IPS-20b (cell line): Measurements from ENCODE around the gene RBM4B.

Experiments
- H3K27ac ChIP-seq: one replicate; pipeline ENCODE4 v1.5.1; 2013; ENCODE audit warnings: low read length
- H3K27me3 ChIP-seq: 2 replicates; pipeline ENCODE4 v1.6.1; 2013; ENCODE audit warnings: mild to moderate bottlenecking, low read length, inconsistent platforms; ENCODE audit not compliant: insufficient read depth
- H3K36me3 ChIP-seq: 2 replicates; pipeline ENCODE4 v1.6.1; 2013; ENCODE audit warnings: low read depth, mild to moderate bottlenecking, inconsistent platforms, low read length, moderate library complexity; ENCODE audit not compliant: insufficient read depth
- H3K4me1 ChIP-seq: 2 replicates; pipeline ENCODE4 v1.6.1; 2013; ENCODE audit warnings: mild to moderate bottlenecking, control low read depth, inconsistent platforms, low read length, moderate library complexity; ENCODE audit not compliant: insufficient read depth
- H3K4me3 ChIP-seq: 2 replicates; pipeline ENCODE4 v1.5.1; 2013; ENCODE audit warnings: mild to moderate bottlenecking, low read length, inconsistent platforms
- H3K9ac ChIP-seq: 2 replicates; pipeline ENCODE4 v1.6.1; 2013; ENCODE audit warnings: low read depth, mild to moderate bottlenecking, inconsistent platforms, low read length, moderate library complexity
- H3K9me3 ChIP-seq: 2 replicates; pipeline ENCODE4 v1.6.1; 2013; ENCODE audit warnings: mild to moderate bottlenecking, low read depth, low read length, inconsistent platforms; ENCODE audit not compliant: insufficient read depth

Gene RBM4B

GRCh38 chr11:66680966-66681645, 3.4 kb upstream of the RBM4B start:
- Histone ChIP-seq H3K9me3 (no peaks in the 10 kb centered on the region), H3K27ac (no peak overlapping the region), H3K4me1 (peaks cover 6% of the 10 kb centered on the region; the same call in 1 of the 2 replicates), H3K9ac (no peak overlapping the region), H3K4me3 (no peak overlapping the region), H3K27me3 (no peaks in the 10 kb centered on the region), H3K36me3 (peaks cover 26% of the 10 kb centered on the region)

DNA sequence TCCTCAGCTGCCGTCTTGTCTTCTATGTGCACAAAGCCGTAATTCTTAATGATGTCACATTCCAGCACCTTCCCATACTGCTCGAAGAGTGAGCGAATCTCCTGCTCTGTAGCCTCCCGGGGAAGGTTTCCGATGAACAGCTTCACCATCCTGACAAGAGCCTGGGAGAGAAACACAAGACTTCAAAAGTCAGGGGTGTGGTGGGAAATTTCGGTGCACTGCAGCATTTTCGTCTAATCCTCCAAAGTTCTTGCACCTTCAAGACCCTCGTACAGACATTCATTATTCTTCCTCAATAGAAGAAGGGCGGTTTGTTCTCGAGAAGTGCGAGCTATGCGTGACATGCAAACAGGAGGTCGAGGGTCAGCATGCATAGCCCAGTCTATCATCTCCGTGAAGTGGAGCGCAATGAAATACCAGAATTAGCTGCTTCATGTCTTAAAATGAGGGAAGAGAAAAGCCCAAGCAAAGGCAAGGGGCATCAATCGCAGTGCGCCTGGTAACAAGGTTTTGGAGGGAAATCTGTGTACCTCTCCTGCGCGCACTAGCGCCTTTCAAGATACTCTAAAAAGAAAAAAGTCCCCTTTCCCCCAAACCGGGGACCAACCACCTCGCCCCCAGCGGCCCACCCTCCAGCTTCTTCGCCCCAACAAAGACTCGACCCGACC, 622 bp downstream of the RBM4B start:
- H3K27ac ChIP-seq = peak overlapping the region; percentile 86
- no peaks in the 10 kb centered on the region for H3K27me3 ChIP-seq
- H3K4me3 ChIP-seq = peak overlapping the region; percentile 80
- H3K4me1 ChIP-seq = peaks cover 10% of the 10 kb centered on the region; the same call in 1 of the 2 replicates
- H3K36me3 ChIP-seq = peaks cover 29% of the 10 kb centered on the region
- no peaks in the 10 kb centered on the region for H3K9me3 ChIP-seq
- H3K9ac ChIP-seq = peak overlapping the region; percentile 81

- peaks cover 10% of the 10 kb centered on the region; the same call in 1 of the 2 replicates for H3K4me1 ChIP-seq
- no peak overlapping the region for H3K27ac ChIP-seq
- H3K27me3 ChIP-seq = no peaks in the 10 kb centered on the region
- peak overlapping the region; percentile 81; the same call in 1 of the 2 replicates for H3K9ac ChIP-seq
- peaks cover 30% of the 10 kb centered on the region for H3K36me3 ChIP-seq
- no peaks in the 10 kb centered on the region for H3K9me3 ChIP-seq
- H3K4me3 ChIP-seq = peak overlapping the region; percentile 80
These were observed 1.3 kb downstream of the RBM4B start for GRCh38 chr11:66676282-66676919.

DNA sequence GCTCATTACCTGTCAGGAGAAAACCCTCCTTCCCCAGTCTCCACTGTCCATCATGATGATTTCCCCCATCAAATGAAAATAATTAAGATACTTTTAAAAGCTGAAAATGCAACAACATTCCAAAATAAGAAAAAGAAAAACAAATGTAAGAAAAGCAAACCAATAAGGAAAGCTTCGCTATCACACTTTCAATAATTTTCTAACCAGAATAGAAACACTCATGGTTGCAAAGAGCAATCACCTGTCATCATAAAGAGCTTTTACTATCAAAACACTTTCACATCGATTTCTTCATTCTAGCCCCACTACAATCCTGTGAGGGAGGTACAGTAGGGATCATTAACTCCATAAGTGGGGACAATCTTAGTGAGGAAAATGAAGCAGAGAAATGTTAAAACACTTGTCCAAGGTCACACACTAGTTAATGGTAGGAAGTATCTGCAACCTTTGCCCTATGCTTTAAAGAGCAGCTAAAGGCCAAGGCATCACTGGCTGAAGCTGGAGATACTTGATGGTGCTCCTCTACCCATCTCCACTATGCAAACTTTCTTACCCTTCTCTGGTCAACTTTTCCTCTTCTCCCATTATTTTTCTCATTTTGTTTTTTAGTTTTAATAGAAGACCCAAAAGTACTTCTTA, 2.6 kb downstream of the RBM4B start:
- H3K36me3 ChIP-seq = peaks cover 38% of the 10 kb centered on the region
- H3K27me3 ChIP-seq = no peaks in the 10 kb centered on the region
- H3K9ac ChIP-seq = no peak overlapping the region
- no peak overlapping the region for H3K27ac ChIP-seq
- H3K4me3 ChIP-seq = peak overlapping the region; percentile 80
- H3K4me1 ChIP-seq = peaks cover 10% of the 10 kb centered on the region; the same call in 1 of the 2 replicates
- H3K9me3 ChIP-seq = no peaks in the 10 kb centered on the region

- Histone ChIP-seq H3K4me1 (peaks cover 2% of the 10 kb centered on the region; the same call in 1 of the 2 replicates), H3K4me3 (no peak overlapping the region), H3K27ac (no peak overlapping the region), H3K27me3 (no peaks in the 10 kb centered on the region), H3K9ac (no peak overlapping the region), H3K36me3 (peaks cover 63% of the 10 kb centered on the region), H3K9me3 (no peaks in the 10 kb centered on the region)
These were observed 6.9 kb downstream of the RBM4B start for GRCh38 chr11:66670816-66671215.

DNA sequence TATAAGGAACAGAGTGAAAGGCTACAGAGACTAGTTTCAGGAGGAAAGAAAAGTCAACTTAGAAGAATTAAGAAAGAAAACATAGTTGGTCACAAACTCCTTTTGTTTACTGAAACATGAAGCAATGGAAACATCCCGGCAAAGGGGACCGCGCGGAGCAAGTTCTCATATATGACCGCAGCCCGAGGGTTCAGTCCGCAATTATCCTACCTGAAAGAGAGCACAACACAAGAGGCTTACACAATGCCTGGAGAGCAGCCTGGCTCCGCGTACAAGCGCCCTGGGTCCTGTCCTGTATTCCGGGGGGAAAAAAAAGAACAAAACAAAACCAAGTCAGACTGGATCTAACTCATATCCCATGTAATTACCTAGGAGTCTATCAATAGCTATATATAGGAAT, 12.3 kb downstream of the RBM4B start:
- Histone ChIP-seq H3K27ac (no peak overlapping the region), H3K9ac (no peak overlapping the region), H3K27me3 (no peaks in the 10 kb centered on the region), H3K36me3 (peaks cover 74% of the 10 kb centered on the region), H3K4me3 (no peak overlapping the region), H3K9me3 (no peaks in the 10 kb centered on the region), H3K4me1 (no peaks in the 10 kb centered on the region)

GRCh38 chr11:66663741-66664296, 13.9 kb downstream of the RBM4B start:
- Histone ChIP-seq H3K27me3 (no peaks in the 10 kb centered on the region), H3K4me3 (no peak overlapping the region), H3K36me3 (peaks cover 84% of the 10 kb centered on the region), H3K4me1 (no peaks in the 10 kb centered on the region), H3K9me3 (no peaks in the 10 kb centered on the region), H3K9ac (no peak overlapping the region), H3K27ac (no peak overlapping the region)

- H3K4me3 ChIP-seq = no peak overlapping the region
- peaks cover 66% of the 10 kb centered on the region for H3K36me3 ChIP-seq
- no peaks in the 10 kb centered on the region for H3K4me1 ChIP-seq
- no peaks in the 10 kb centered on the region for H3K27me3 ChIP-seq
- H3K9ac ChIP-seq = no peak overlapping the region
- H3K27ac ChIP-seq = no peak overlapping the region
- H3K9me3 ChIP-seq = no peaks in the 10 kb centered on the region
These were observed 17.9 kb downstream of the RBM4B start for GRCh38 chr11:66659763-66660162.

- peaks cover 69% of the 10 kb centered on the region for H3K36me3 ChIP-seq
These were observed 24.6 kb downstream of the RBM4B start for GRCh38 chr11:66653123-66653522.

GRCh38 chr11:66652651-66653050, 25.0 kb downstream of the RBM4B start:
- Histone ChIP-seq H3K4me3 (no peak overlapping the region), H3K4me1 (no peaks in the 10 kb centered on the region), H3K9me3 (no peaks in the 10 kb centered on the region), H3K9ac (no peak overlapping the region), H3K36me3 (peaks cover 68% of the 10 kb centered on the region), H3K27me3 (no peaks in the 10 kb centered on the region), H3K27ac (no peak overlapping the region)

More at GRCh38 chr11:66653123-66653522, 24.6 kb downstream of the RBM4B start:
- no peaks in the 10 kb centered on the region for H3K4me1 ChIP-seq
- no peak overlapping the region for H3K4me3 ChIP-seq
- no peaks in the 10 kb centered on the region for H3K9me3 ChIP-seq
- no peak overlapping the region for H3K27ac ChIP-seq
- no peaks in the 10 kb centered on the region for H3K27me3 ChIP-seq
- H3K9ac ChIP-seq = no peak overlapping the region

GRCh38 chr11:66651016-66651415, 26.7 kb downstream of the RBM4B start:
- H3K4me1 ChIP-seq = no peaks in the 10 kb centered on the region
- no peak overlapping the region for H3K4me3 ChIP-seq
- no peaks in the 10 kb centered on the region for H3K9me3 ChIP-seq
- H3K27ac ChIP-seq = no peak overlapping the region
- H3K9ac ChIP-seq = no peak overlapping the region
- no peaks in the 10 kb centered on the region for H3K27me3 ChIP-seq
- peaks cover 70% of the 10 kb centered on the region for H3K36me3 ChIP-seq
